ENCODE results near the gene RIN2.
A peak's percentile ranks its signal among the peaks of the same experiment; 100 is the strongest.

Gene RIN2

DNA sequence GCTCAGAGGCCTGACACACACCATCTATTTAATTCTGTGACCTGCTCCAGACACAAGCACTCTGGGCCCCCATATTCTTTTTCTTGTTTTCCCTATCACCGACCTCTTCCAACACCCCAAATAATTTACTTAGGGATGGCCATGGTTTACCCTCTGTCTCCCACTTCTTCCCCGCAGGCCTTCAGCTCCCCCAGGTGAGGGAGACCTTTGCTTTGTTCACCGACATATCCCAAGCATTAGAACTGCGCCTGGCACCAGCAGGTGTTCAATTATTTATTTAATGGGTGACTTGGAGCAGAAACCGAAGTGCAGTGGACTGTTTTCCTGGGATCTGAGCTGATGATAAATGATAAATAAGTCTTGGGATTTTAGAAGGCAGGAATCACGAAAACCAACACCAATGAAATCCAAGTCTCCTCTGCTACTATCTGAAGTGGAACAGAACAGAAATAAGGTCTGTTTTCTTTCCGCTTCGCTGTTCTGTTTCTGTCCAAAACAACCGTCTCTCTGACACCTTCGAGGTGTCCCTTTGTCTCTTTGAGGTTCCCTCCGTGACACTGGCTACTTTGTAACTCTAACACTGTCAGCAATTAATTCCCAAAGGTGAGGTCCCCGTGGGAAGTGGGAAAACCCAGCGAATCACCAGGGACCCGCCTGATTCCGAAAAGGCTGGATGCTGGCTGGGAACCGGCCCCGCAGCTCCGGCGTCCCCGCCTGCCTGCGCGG is 1.1 kb upstream of the RIN2 start:
- Histone ChIP-seq H3K36me3 (ENCODE audit: insufficient read depth, insufficient read length, low read length) (no peaks in the 10 kb centered on the region), H3K4me3 (ENCODE audit: insufficient read length, low read depth) (peak overlapping the region; percentile 71)

DNA sequence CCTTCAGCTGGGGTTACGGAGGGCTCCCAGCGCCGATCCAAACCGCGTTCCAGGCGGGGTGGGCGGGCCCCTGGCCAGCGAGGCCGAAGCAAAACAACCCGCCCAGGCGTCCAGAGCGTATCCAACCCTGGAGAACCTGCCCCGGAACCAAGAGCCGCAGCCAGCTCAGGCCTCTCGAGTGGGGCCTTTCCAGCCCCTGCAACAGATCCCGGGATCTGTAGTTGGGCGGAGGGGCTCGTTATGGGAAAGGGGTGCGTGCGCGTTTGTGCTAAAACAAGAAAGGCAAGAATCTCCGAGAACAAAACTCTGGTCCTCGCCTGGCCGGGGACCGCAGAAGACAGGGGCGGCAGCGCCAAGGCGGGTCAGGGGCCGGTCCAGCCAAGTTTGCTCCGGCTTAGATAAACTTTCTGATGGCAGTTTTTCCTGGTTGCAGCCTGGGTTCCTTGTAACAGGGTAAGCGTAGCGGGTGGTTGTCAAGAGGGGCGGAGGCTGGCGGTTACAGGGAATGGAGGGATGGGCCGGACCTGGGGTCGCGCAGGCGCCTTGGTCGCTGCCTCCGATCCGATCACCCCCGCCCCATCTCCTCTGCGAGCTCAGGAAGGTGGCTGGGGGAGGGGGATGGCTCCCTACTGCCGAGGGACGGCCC is 448 bp upstream of the RIN2 start:
- Histone ChIP-seq H3K9me3 (ENCODE audit: insufficient read depth, low read length) (no peaks in the 10 kb centered on the region), H3K4me1 (ENCODE audit: insufficient read depth, insufficient read length) (no peaks in the 10 kb centered on the region), H3K4me3 (ENCODE audit: insufficient read length, low read depth) (peak overlapping the region; percentile 71), H3K27me3 (ENCODE audit: insufficient read depth, insufficient read length) (peaks cover 13% of the 10 kb centered on the region), H3K9ac (ENCODE audit: insufficient read length, low read depth) (peak overlapping the region; percentile 74), H3K36me3 (ENCODE audit: insufficient read depth, insufficient read length, low read length) (no peaks in the 10 kb centered on the region)
- DNase-seq (ENCODE audit: low read depth, low spot score) = peak; percentile 91
- TF ChIP-seq SUZ12 (IDR thresholded peaks at IDR 0.05; ENCODE audit: extremely low read depth, insufficient read depth, insufficient read length) = no peak
- no peak for TF ChIP-seq YY1 (IDR thresholded peaks at IDR 0.05; ENCODE audit: insufficient read depth, insufficient read length)

More for the DNA sequence above, 1.1 kb upstream of the RIN2 start:
- Histone ChIP-seq H3K4me1 (ENCODE audit: insufficient read depth, insufficient read length) (no peaks in the 10 kb centered on the region), H3K27me3 (ENCODE audit: insufficient read depth, insufficient read length) (peaks cover 13% of the 10 kb centered on the region), H3K9me3 (ENCODE audit: insufficient read depth, low read length) (no peaks in the 10 kb centered on the region), H3K9ac (ENCODE audit: insufficient read length, low read depth) (peak overlapping the region; percentile 74)
- DNase-seq (ENCODE audit: low read depth, low spot score) = no peak
- TF ChIP-seq ZNF274 (IDR thresholded peaks at IDR 0.05; ENCODE audit: low read depth, low read length) (no peak), SUZ12 (IDR thresholded peaks at IDR 0.05; ENCODE audit: extremely low read depth, insufficient read depth, insufficient read length) (no peak), YY1 (IDR thresholded peaks at IDR 0.05; ENCODE audit: insufficient read depth, insufficient read length) (no peak)

DNA sequence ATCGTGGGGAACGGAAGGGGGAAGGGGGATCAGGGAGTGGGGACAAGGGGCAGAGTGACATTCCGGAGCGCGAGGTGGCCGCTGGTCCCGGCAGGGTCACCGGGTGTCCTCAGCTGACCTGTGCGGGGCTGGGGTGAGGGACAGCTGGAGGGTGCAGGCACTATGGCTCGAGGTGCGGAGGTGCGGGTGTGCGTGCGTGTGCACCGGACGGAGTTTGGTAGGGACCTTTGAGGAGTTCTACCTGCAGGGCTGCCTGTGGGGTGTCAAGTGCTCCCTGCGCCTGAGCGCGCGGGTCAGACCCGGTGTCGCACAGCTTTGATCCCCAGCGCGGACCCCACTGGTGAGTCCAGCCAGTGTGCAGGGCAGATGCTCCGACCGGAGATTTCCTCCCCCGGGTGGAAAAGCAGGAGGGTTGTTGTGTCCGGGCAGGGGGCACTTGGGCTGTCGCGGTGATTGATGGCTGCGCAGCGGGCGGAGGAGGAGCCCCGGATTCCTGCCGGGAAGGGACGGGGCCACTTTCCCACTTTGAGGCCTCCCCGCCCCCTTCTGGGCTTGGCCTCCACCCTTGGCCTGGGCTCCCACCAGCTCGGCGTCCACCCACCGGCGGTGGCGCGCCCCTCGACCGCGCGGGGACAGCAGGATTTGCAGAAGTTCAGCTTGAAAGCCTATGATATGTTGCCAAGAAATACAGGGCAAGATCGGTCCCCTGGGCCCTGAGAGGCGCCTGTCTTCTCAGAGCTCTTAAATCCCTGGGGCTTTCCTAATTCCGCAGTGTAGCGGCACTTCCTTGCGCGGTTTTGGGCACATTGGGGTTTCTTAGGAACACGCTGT is 658 bp downstream of the RIN2 start:
- TF ChIP-seq ZNF274 (IDR thresholded peaks at IDR 0.05; ENCODE audit: low read depth, low read length) (no peak), SUZ12 (IDR thresholded peaks at IDR 0.05; ENCODE audit: extremely low read depth, insufficient read depth, insufficient read length) (no peak), YY1 (IDR thresholded peaks at IDR 0.05; ENCODE audit: insufficient read depth, insufficient read length) (no peak)
- H3K36me3 ChIP-seq (ENCODE audit: insufficient read depth, insufficient read length, low read length) = no peaks in the 10 kb centered on the region
- H3K9me3 ChIP-seq (ENCODE audit: insufficient read depth, low read length) = no peaks in the 10 kb centered on the region
- H3K4me3 ChIP-seq (ENCODE audit: insufficient read length, low read depth) = peak overlapping the region; percentile 71
- no peak for DNase-seq (ENCODE audit: low read depth, low spot score)
- peak overlapping the region; percentile 82 for H3K9ac ChIP-seq (ENCODE audit: insufficient read length, low read depth)
- no peaks in the 10 kb centered on the region for H3K4me1 ChIP-seq (ENCODE audit: insufficient read depth, insufficient read length)
- H3K27me3 ChIP-seq (ENCODE audit: insufficient read depth, insufficient read length) = peaks cover 13% of the 10 kb centered on the region

DNA sequence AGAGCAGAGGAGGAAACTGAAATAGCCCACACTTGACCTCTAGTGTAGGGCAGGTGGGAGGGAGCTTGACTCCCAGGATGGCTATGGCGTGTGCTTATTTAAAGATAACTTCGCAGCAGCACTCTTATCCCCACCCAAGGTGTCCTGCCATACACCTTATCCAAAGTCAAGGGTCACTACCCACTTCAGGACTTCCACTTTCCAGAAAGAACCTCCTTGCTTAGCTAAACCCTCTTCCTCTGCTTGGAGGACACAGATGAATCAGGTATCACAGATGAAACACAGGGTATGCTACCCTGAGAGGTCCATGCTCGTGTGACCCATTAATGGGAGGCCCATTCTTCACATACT is 2.3 kb downstream of the RIN2 start:
- Histone ChIP-seq H3K9me3 (ENCODE audit: insufficient read depth, low read length) (no peaks in the 10 kb centered on the region), H3K4me1 (ENCODE audit: insufficient read depth, insufficient read length) (no peaks in the 10 kb centered on the region), H3K27me3 (ENCODE audit: insufficient read depth, insufficient read length) (peaks cover 13% of the 10 kb centered on the region), H3K4me3 (ENCODE audit: insufficient read length, low read depth) (no peak overlapping the region), H3K36me3 (ENCODE audit: insufficient read depth, insufficient read length, low read length) (no peaks in the 10 kb centered on the region), H3K9ac (ENCODE audit: insufficient read length, low read depth) (no peak overlapping the region)
- TF ChIP-seq ZNF274 (IDR thresholded peaks at IDR 0.05; ENCODE audit: low read depth, low read length) (no peak), SUZ12 (IDR thresholded peaks at IDR 0.05; ENCODE audit: extremely low read depth, insufficient read depth, insufficient read length) (no peak), YY1 (IDR thresholded peaks at IDR 0.05; ENCODE audit: insufficient read depth, insufficient read length) (no peak)
- DNase-seq (ENCODE audit: low read depth, low spot score) = no peak

DNA sequence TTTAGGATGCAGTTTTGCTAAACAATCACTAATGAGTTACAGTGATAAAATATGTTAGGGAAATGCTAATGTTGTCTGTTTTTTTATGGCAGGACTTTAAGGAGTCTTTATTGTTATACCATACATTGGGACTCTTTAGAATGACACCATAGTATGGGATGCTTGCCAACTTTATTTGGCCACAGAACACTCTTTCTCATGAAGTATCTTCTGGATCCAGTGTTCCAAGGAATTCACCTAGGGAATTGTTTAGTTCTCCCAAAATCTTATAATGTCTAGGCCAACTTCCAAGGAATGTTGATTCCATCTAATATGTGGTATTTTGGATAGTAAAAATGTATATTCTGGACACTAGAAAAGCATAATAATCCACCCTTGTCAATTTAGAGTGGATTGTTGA is 3.3 kb downstream of the RIN2 start:
- Histone ChIP-seq H3K4me3 (ENCODE audit: insufficient read length, low read depth) (no peak overlapping the region), H3K9ac (ENCODE audit: insufficient read length, low read depth) (no peak overlapping the region), H3K36me3 (ENCODE audit: insufficient read depth, insufficient read length, low read length) (no peaks in the 10 kb centered on the region), H3K9me3 (ENCODE audit: insufficient read depth, low read length) (no peaks in the 10 kb centered on the region), H3K27me3 (ENCODE audit: insufficient read depth, insufficient read length) (peaks cover 13% of the 10 kb centered on the region), H3K4me1 (ENCODE audit: insufficient read depth, insufficient read length) (no peaks in the 10 kb centered on the region)
- no peak for TF ChIP-seq SUZ12 (IDR thresholded peaks at IDR 0.05; ENCODE audit: extremely low read depth, insufficient read depth, insufficient read length)
- TF ChIP-seq ZNF274 (IDR thresholded peaks at IDR 0.05; ENCODE audit: low read depth, low read length) = no peak
- TF ChIP-seq YY1 (IDR thresholded peaks at IDR 0.05; ENCODE audit: insufficient read depth, insufficient read length) = no peak
- DNase-seq (ENCODE audit: low read depth, low spot score) = no peak

DNA sequence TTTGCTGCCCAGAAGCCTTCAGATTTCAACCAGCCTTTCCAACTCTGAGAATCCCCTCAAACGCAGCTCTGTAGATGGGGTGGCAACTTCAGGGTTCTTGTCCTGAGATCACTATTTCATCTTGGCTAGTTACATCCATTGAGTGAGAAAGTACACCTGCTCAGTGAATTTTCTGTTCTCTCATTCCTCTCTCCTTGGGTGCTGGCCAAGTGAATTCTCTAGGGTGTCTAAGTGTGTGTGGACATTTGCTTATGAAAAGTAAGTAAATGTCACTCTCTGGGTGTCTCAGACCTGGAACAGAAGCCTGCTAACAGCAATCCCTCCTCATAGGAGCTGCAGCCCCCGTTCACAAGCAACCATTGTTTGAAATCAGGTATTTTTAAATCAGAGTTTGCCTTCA is 3.8 kb downstream of the RIN2 start:
- no peak overlapping the region for H3K9ac ChIP-seq (ENCODE audit: insufficient read length, low read depth)
- H3K27me3 ChIP-seq (ENCODE audit: insufficient read depth, insufficient read length) = peaks cover 9% of the 10 kb centered on the region
- no peaks in the 10 kb centered on the region for H3K4me1 ChIP-seq (ENCODE audit: insufficient read depth, insufficient read length)
- no peak overlapping the region for H3K4me3 ChIP-seq (ENCODE audit: insufficient read length, low read depth)
- no peak for DNase-seq (ENCODE audit: low read depth, low spot score)
- H3K36me3 ChIP-seq (ENCODE audit: insufficient read depth, insufficient read length, low read length) = no peaks in the 10 kb centered on the region
- TF ChIP-seq ZNF274 (IDR thresholded peaks at IDR 0.05; ENCODE audit: low read depth, low read length) = no peak
- TF ChIP-seq YY1 (IDR thresholded peaks at IDR 0.05; ENCODE audit: insufficient read depth, insufficient read length) = no peak
- no peak for TF ChIP-seq SUZ12 (IDR thresholded peaks at IDR 0.05; ENCODE audit: extremely low read depth, insufficient read depth, insufficient read length)
- H3K9me3 ChIP-seq (ENCODE audit: insufficient read depth, low read length) = no peaks in the 10 kb centered on the region

DNA sequence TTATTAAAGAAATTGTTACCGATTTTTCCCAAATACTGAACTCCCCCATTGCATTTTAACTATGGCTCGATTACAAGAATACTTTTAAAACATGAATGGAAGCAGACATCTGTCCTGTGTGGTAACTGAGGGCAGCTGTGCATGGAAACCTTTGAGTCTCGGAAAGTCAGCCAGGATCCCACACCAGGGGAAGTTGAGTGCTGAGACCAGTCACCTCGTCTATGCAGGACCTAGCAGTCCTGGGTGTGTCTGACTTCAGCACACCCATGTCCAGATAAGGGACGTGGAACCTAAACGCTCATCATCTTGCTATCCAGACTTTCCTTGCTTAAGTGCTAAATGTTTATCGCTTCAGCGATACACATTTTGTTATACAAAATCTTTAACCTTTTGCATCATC is 6.1 kb downstream of the RIN2 start:
- H3K9ac ChIP-seq (ENCODE audit: insufficient read length, low read depth) = no peak overlapping the region
- no peak for DNase-seq (ENCODE audit: low read depth, low spot score)
- TF ChIP-seq ZNF274 (IDR thresholded peaks at IDR 0.05; ENCODE audit: low read depth, low read length) (no peak), YY1 (IDR thresholded peaks at IDR 0.05; ENCODE audit: insufficient read depth, insufficient read length) (no peak), SUZ12 (IDR thresholded peaks at IDR 0.05; ENCODE audit: extremely low read depth, insufficient read depth, insufficient read length) (no peak)

More for the DNA sequence above, 6.1 kb downstream of the RIN2 start:
- Histone ChIP-seq H3K36me3 (ENCODE audit: insufficient read depth, insufficient read length, low read length) (no peaks in the 10 kb centered on the region), H3K9me3 (ENCODE audit: insufficient read depth, low read length) (no peaks in the 10 kb centered on the region), H3K4me3 (ENCODE audit: insufficient read length, low read depth) (no peak overlapping the region), H3K27me3 (ENCODE audit: insufficient read depth, insufficient read length) (peaks cover 6% of the 10 kb centered on the region), H3K4me1 (ENCODE audit: insufficient read depth, insufficient read length) (no peaks in the 10 kb centered on the region)
